HepG2 (cell line): ENCODE measurements around the gene ONECUT2. TPM values are rescaled to one million over a fixed set of nuclear protein-coding genes. Genes with fewer than 3 reads are reported as not detected.

Experiments used
- CAMTA2 ChIP-seq: sonication (generic); formaldehyde crosslinking; IDR thresholded peaks from 2 replicates; pipeline ENCODE4 v1.4.0; 2020; ENCODE audit warnings: mild to moderate bottlenecking, missing genetic modification reagents, borderline replicate concordance
- CCDC6 ChIP-seq: sonication (generic); formaldehyde crosslinking; IDR thresholded peaks from 2 replicates; pipeline ENCODE4 v1.8.1; 2022; ENCODE audit warnings: mild to moderate bottlenecking, missing genetic modification reagents, moderate library complexity
- CEBPB ChIP-seq: IDR thresholded peaks from 2 replicates; pipeline ENCODE4 v1.6.1; 2011; ENCODE audit warnings: low read depth, low read length, improper control_type of control experiment, borderline replicate concordance
- DNMT3B ChIP-seq: conservative IDR thresholded peaks from 2 replicates; pipeline ENCODE4 v1.6.1; 2016; ENCODE audit warnings: missing biosample characterization, control low read depth
- HDAC1 ChIP-seq: sonication (generic); formaldehyde crosslinking; IDR thresholded peaks from 2 replicates; pipeline ENCODE4 v1.5.1; 2020; ENCODE audit warnings: mild to moderate bottlenecking, missing genetic modification reagents
- HES4 ChIP-seq: sonication (generic); formaldehyde crosslinking; IDR thresholded peaks from 2 replicates; pipeline ENCODE4 v1.9.0; 2021; ENCODE audit warnings: mild to moderate bottlenecking, missing genetic modification reagents, borderline replicate concordance
- HNF1B ChIP-seq: sonication (generic); formaldehyde crosslinking; IDR thresholded peaks from 2 replicates; pipeline ENCODE4 v1.5.1; 2020; ENCODE audit warnings: mild to moderate bottlenecking, moderate library complexity, missing genetic modification reagents
- HOXD1 ChIP-seq: sonication (generic); formaldehyde crosslinking; IDR thresholded peaks from 2 replicates; pipeline ENCODE4 v1.5.0; 2020; ENCODE audit warnings: missing genetic modification reagents
- IKZF1 ChIP-seq: fragments of 450-650 bp; IDR thresholded peaks from 2 replicates; pipeline ENCODE4 v1.7.1; 2016
- NBN ChIP-seq: fragments of 450-650 bp; conservative IDR thresholded peaks from 2 replicates; pipeline ENCODE4 v1.6.1; 2017
- NFRKB ChIP-seq: fragments of 450-650 bp; IDR thresholded peaks from 2 replicates; pipeline ENCODE4 v1.6.1; 2017
- PHF5A ChIP-seq: IDR thresholded peaks from one replicate; pipeline ENCODE4 v1.6.1; 2018; ENCODE audit warnings: low read depth, missing genetic modification reagents; ENCODE audit not compliant: unreplicated experiment
- SIN3A ChIP-seq: IDR thresholded peaks from 2 replicates; pipeline ENCODE4 v1.6.1; 2011; ENCODE audit warnings: low read depth, mild to moderate bottlenecking, control low read depth, low read length, borderline replicate concordance
- ZHX2 ChIP-seq, 2 experiments: sonication (generic) in 1 of 2; formaldehyde crosslinking in 1 of 2; IDR thresholded peaks; 2 replicates each; pipeline versions ENCODE4 v1.6.1 to v1.9.0; 2014 to 2022; ENCODE audit warnings: antibody characterized with exemption in 1 of 2, borderline replicate concordance in 1 of 2, inconsistent platforms in 1 of 2, low read depth in 1 of 2, missing genetic modification reagents in 1 of 2
- ZNF12 ChIP-seq: sonication (generic); formaldehyde crosslinking; IDR thresholded peaks from 2 replicates; pipeline ENCODE4 v1.5.0; 2020; ENCODE audit warnings: missing genetic modification reagents
- ZNF138 ChIP-seq: sonication (generic); formaldehyde crosslinking; IDR thresholded peaks from 2 replicates; pipeline ENCODE4 v1.5.0; 2020; ENCODE audit warnings: mild to moderate bottlenecking, low read depth, missing genetic modification reagents
- ZNF207 ChIP-seq: fragments of 450-650 bp; IDR thresholded peaks from 2 replicates; pipeline ENCODE4 v1.6.1; 2016; ENCODE audit warnings: antibody characterized with exemption, borderline replicate concordance
- ZNF576 ChIP-seq: sonication (generic); formaldehyde crosslinking; IDR thresholded peaks from 2 replicates; pipeline ENCODE4 v1.4.0; 2020; ENCODE audit warnings: mild to moderate bottlenecking, missing genetic modification reagents
- ZNF644 ChIP-seq: IDR thresholded peaks from 2 replicates; pipeline ENCODE4 v1.6.1; 2016; ENCODE audit warnings: low read depth
- ZNF784 ChIP-seq: sonication (generic); formaldehyde crosslinking; IDR thresholded peaks from 2 replicates; pipeline ENCODE4 v1.5.1; 2020; ENCODE audit warnings: missing genetic modification reagents, mild to moderate bottlenecking, borderline replicate concordance
- ZSCAN31 ChIP-seq: sonication (generic); formaldehyde crosslinking; IDR thresholded peaks from 2 replicates; pipeline ENCODE4 v1.5.0; 2020; ENCODE audit warnings: low read depth, mild to moderate bottlenecking, missing genetic modification reagents
- polyA plus RNA-seq, 8 experiments: library from polyadenylated mRNA; depleted of rRNA in 3 of 8; stranded (reverse) in 7 of 8; unstranded in 1 of 8; fragments of >200 nt; fragmentation: Illumina TruSeq in 4 of 8; extraction: Trizol in 4 of 8; gene quantifications; 2 replicates each; pipeline versions ENCODE4 v1.2.1 to v1.2.3, GENCODE V29; 2011 to 2016; ENCODE audit warnings: low read depth in 4 of 8, missing spikeins in 1 of 8, mixed read lengths in 1 of 8; ENCODE audit not compliant: insufficient read depth in 1 of 8
- total RNA-seq, 5 experiments: library from RNA; depleted of rRNA; stranded (reverse); fragments of >200 nt; fragmentation: Illumina TruSeq; extraction: Trizol; gene quantifications; 2 replicates each; pipeline ENCODE4 v1.2.3, GENCODE V29; 2016; ENCODE audit warnings: low read depth in 1 of 5

ONECUT2 gene
- total and polyA plus RNA-seq, 2 of the 13 experiments (the other 11 are each of a cell fraction or from before 2014, with no cell fraction given) = 3.0 to 3.2 TPM

GRCh38 chr18:57436191-57436964 is 1.2 kb downstream of the ONECUT2 start (continued):
- TF ChIP-seq ZNF784 (CRISPR knock-in tag) (no peak), HNF1B (0 out of 2 replicates have a peak, but pooled peaks have one; percentile 34), ZHX2 (IDR thresholded peaks at IDR 0.05; ENCODE audit: low read depth) (no peak), ZHX2 (CRISPR knock-in tag; IDR thresholded peaks at IDR 0.05; ENCODE audit: borderline replicate concordance) (no peak), ZNF576 (CRISPR knock-in tag) (no peak), ZNF12 (CRISPR knock-in tag) (no peak), SIN3A (no peak), CCDC6 (CRISPR knock-in tag) (no peak), ZNF207 (no peak), DNMT3B (CRISPR knock-in tag) (no peak), ZSCAN31 (CRISPR knock-in tag) (0 out of 2 replicates have a peak, but pooled peaks have one; percentile 46), NBN (no peak), CAMTA2 (CRISPR knock-in tag) (no peak), NFRKB (no peak), HDAC1 (peak; percentile 32; the same call in 1 of the 2 replicates), PHF5A (CRISPR knock-in tag) (no peak), ZNF138 (CRISPR knock-in tag) (0 out of 2 replicates have a peak, but pooled peaks have one; percentile 59), CEBPB (no peak), ZNF644 (CRISPR knock-in tag) (no peak), HOXD1 (CRISPR knock-in tag) (no peak), HES4 (no peak), IKZF1 (no peak)
